Measurements from ENCODE around the gene TSHZ2. TPM values are rescaled to one million over a fixed set of nuclear protein-coding genes. Genes with fewer than 3 reads are reported as not detected.

The TSHZ2 gene
- total and polyA plus RNA-seq, 2 of the 4 experiments (the other 2 are of a cell fraction), result under 0.01 to 0.02 TPM

DNA sequence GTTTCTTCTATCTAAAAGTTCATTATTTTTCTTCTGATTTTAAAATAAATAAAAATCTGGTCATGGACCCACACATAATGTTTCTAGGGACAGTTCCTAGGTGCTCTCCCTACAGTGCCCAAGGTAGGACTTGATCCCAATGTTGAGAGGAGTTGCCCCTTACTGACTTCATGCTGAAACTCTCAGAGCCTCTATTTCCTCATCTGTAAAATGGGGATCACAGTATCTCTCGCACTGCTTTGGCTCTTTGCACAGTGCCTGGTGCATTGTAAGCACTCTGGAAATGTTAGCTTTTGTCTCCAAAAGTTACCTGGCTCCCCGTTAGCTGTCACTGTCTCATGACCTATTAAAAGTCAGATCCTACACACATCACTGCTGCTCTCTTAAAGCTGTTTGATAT lies 205.5 kb downstream of the TSHZ2 start:
- Histone ChIP-seq H2AK5ac (ENCODE audit: low read depth, low read length) (no peak overlapping the region), H3K9me3 (ENCODE audit: control insufficient read depth, insufficient read depth, low read length) (no peaks in the 10 kb centered on the region), H4K5ac (ENCODE audit: low read depth, low read length) (no peak overlapping the region), H2BK15ac (ENCODE audit: low read depth, low read length) (no peak overlapping the region), H2AFZ (replicated peaks; ENCODE audit: low read length, poor library complexity) (no peak overlapping the region), H3K14ac (replicated peaks; ENCODE audit: low read depth, low read length) (no peak overlapping the region), H2BK120ac (ENCODE audit: low read depth, low read length) (no peak overlapping the region), H2BK5ac (ENCODE audit: low read depth, low read length, poor library complexity, severe bottlenecking) (no peak overlapping the region), H3K27ac (ENCODE audit: insufficient read depth, low read length) (no peak overlapping the region), H3K9ac (ENCODE audit: low read depth, low read length) (no peak overlapping the region), H3K36me3 (ENCODE audit: control insufficient read depth, insufficient read depth, low read length) (no peaks in the 10 kb centered on the region), H3K4me2 (ENCODE audit: low read depth, low read length) (no peak overlapping the region), H3K79me1 (ENCODE audit: low read depth in 1 of 2, low read length in 2 of 2) (no peaks in the 10 kb centered on the region), H3K18ac (ENCODE audit: low read depth, low read length) (no peak overlapping the region), H3K23ac (ENCODE audit: low read depth, low read length) (no peak overlapping the region), H3K9me1 (ENCODE audit: insufficient read depth, low read length) (no peaks in the 10 kb centered on the region), H2AK9ac (replicated peaks; ENCODE audit: low read depth, low read length, poor library complexity) (no peak overlapping the region), H4K20me1 (ENCODE audit: insufficient read depth, low read length) (no peaks in the 10 kb centered on the region), H2BK20ac (ENCODE audit: low read depth, low read length) (no peak overlapping the region), H3K4ac (ENCODE audit: low read depth, low read length) (no peak overlapping the region), H3K27me3 (ENCODE audit: control insufficient read depth, insufficient read depth, low read length) (no peaks in the 10 kb centered on the region), H3K56ac (ENCODE audit: extremely low read depth, insufficient read depth, low read length) (no peak overlapping the region), H4K8ac (ENCODE audit: low read depth in 2 of 2, low read length in 2 of 2) (no peak overlapping the region), H4K91ac (ENCODE audit: insufficient read depth, low read depth, low read length) (no peak overlapping the region), H3K4me1 (ENCODE audit: control insufficient read depth, insufficient read depth, low read length) (no peaks in the 10 kb centered on the region), H3K4me3 (ENCODE audit: insufficient read depth, low read depth, low read length) (no peak overlapping the region)
- in situ Hi-C loops (cut with MboI; ENCODE audit: low sequenced_read_pairs) (no loop called here), intact Hi-C loops (cut with micrococcal nuclease) (no loop called here), dilution Hi-C loops (cut with HindIII; ENCODE audit: low sequenced_read_pairs, unreplicated experiment) (no loop called here)
- no CpG with 5 or more reads among the region's 2 CpGs for WGBS, 2 experiments (ENCODE audit: extremely low coverage in 2 of 2, insufficient read length in 1 of 2)
- DNase-seq (no peak), ATAC-seq (ENCODE audit: low read depth) (no peak)
- ChIA-PET CTCF (no interaction called here), POLR2A (ENCODE audit: unreplicated experiment) (no interaction called here)
- no TSS peak for BruUV-seq (replicated peaks)
- TF ChIP-seq MXI1 (IDR thresholded peaks at IDR 0.05; ENCODE audit: borderline replicate concordance, low read depth, low read length) (no peak), RFX5 (IDR thresholded peaks at IDR 0.05; ENCODE audit: low read depth, low read length) (no peak)

Measured in IMR-90 (cell line).